Activated CD8-positive, alpha-beta memory T cell treated with anti-CD3 and anti-CD28 coated beads, Interleukin-2, amount 50 U/mL, for 4 hours (primary cell): ENCODE measurements around the gene C14orf180.

Source experiments
- DNase-seq: peaks from one replicate; pipeline ENCODE4 v3.0.0-alpha.2; 2020

Gene C14orf180

GRCh38 chr14:104579507-104579906 is at the start of gene C14orf180:
TSS of gene C14orf180 (plus strand) at chr14:104579764. CDS start at chr14:104586431, 6,667 bp downstream.
- DNase-seq, result no peak

GRCh38 chr14:104530646-104531045 is 48.9 kb upstream of the C14orf180 start:
- DNase-seq, result no peak

- DNase-seq, result no peak
Observed at GRCh38 chr14:104531421-104532190, 48.0 kb upstream of the C14orf180 start.

GRCh38 chr14:104532191-104532555 is 47.4 kb upstream of the C14orf180 start:
- no peak for DNase-seq

GRCh38 chr14:104534036-104534435 is 45.5 kb upstream of the C14orf180 start:
- DNase-seq, result no peak

- DNase-seq, result no peak
Observed at GRCh38 chr14:104536942-104537612, 42.5 kb upstream of the C14orf180 start.

- no peak for DNase-seq
Observed at GRCh38 chr14:104537613-104537988, 42.0 kb upstream of the C14orf180 start.

GRCh38 chr14:104541905-104542465 is 37.6 kb upstream of the C14orf180 start:
- DNase-seq, result no peak

GRCh38 chr14:104542871-104543830 is 36.4 kb upstream of the C14orf180 start:
- DNase-seq, result no peak

GRCh38 chr14:104544362-104544961 is 35.1 kb upstream of the C14orf180 start:
- no peak for DNase-seq

- DNase-seq, result no peak
Observed at GRCh38 chr14:104545151-104545941, 34.2 kb upstream of the C14orf180 start.

GRCh38 chr14:104545942-104546501 is 33.5 kb upstream of the C14orf180 start:
- DNase-seq, result no peak

GRCh38 chr14:104546591-104547309 is 32.8 kb upstream of the C14orf180 start:
- no peak for DNase-seq

- DNase-seq, result no peak
Observed at GRCh38 chr14:104547310-104547997, 32.1 kb upstream of the C14orf180 start.

- no peak for DNase-seq
Observed at GRCh38 chr14:104547998-104548700, 31.4 kb upstream of the C14orf180 start.

- no peak for DNase-seq
Observed at GRCh38 chr14:104548802-104549535, 30.6 kb upstream of the C14orf180 start.

- no peak for DNase-seq
Observed at GRCh38 chr14:104549536-104550339, 29.8 kb upstream of the C14orf180 start.
